ENCODE results near the gene PIGM. TPM values are rescaled to one million over a fixed set of nuclear protein-coding genes. Genes with fewer than 3 reads are reported as not detected.

Gene PIGM
- total and polyA plus RNA-seq, 2 of the 13 experiments (the other 11 are each of a cell fraction or from before 2014, with no cell fraction given) = 3.4 to 4.6 TPM

DNA sequence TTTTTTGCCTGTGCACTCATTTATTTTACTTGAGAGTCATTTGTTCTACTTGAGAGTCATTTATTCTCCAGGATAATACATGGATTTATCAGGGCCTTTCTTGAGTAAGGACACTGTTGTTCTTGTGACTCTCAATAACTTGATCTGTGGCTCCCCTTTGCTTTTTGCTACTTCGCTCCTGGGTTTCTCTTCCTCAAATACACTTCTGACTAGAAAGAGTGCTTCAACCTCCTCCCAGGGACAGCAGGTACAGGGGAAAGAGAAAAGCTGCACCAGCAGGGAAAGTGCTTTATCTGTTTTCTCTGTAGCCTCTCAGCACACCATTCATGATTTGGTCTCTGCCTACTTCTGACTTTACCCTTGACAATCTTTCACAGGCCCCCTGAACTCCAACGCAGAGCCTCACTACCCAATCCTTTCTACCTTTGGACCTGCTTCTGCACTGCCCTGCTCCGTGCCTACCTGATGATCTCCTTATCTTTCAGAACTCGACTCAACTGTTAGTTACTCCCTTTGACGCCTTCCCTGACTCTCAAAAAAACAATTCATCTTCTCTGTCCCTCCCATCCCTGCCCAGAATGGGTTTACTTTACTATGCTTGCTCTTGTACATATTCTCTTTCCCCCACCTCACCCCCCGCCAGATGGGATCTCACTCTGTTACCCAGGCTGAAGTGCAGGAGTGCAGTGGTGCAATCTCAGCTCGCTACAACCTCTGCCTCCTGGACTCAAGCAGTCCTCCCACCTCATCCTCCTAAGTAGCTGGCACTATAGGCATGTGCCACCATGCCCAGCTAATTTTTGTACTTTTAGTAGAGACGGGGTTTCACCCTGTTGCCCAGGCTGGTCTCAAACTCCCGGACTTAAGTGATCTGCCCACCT lies 15.6 kb upstream of the PIGM start:
- no TSS peak for BruUV-seq (replicated peaks)
- no peaks in the 10 kb centered on the region for H3K79me2 ChIP-seq (ENCODE audit: insufficient read depth, low read length)
- peak overlapping the region in 2 of 3 experiments; percentile 24 to 53; a peak in 4 of 6 replicates for H3K4me3 ChIP-seq (replicated peaks in 1 of 3; ENCODE audit: insufficient read depth in 1 of 3, low read depth in 2 of 3, low read length in 3 of 3)
- in situ Hi-C loops (cut with HindIII; ENCODE audit: extremely low pct_ligation_motif_present, low pct_unique_long_range_greater_than_20kb) = loop anchor here (5.0 kb wide), 1 partner anchor 35 kb away; the partner anchor contains the start of gene KCNJ9
- no peaks in the 10 kb centered on the region for H3K27me3 ChIP-seq (ENCODE audit: control insufficient read depth in 1 of 2, insufficient read depth in 2 of 2, low read length in 2 of 2)
- H3K4me2 ChIP-seq (ENCODE audit: low read depth, low read length) = peak overlapping the region; percentile 78
- peak overlapping the region; percentile 64 for H3K27ac ChIP-seq (ENCODE audit: extremely low read length, insufficient read depth, low read length)
- 24% methylated on average over 9 of the region's 9 CpGs for WGBS (ENCODE audit: low lambda C conversion rate)
- CTCF ChIA-PET (ENCODE audit: low intra/inter-chr PET ratio, low total read pairs) = interaction anchor here (2.0 to 4.4 kb wide), 3 partner anchors 32 to 38 kb away, joined by 7 to 29 read pairs (median 11); no protein-coding TSS in a partner anchor
- H3K36me3 ChIP-seq (replicated peaks in 1 of 2; ENCODE audit: control insufficient read depth in 1 of 2, insufficient read depth in 2 of 2, low read length in 2 of 2) = peaks cover 0 to under 1% of the 10 kb centered on the region in 2 experiments; a peak in 1 of 5 replicates
- peak; percentile 69 for ATAC-seq
- H4K20me1 ChIP-seq (ENCODE audit: insufficient read depth, low read length) = no peaks in the 10 kb centered on the region
- peak overlapping the region; percentile 37 for H2AFZ ChIP-seq (ENCODE audit: low read length)
- peaks cover 87% of the 10 kb centered on the region for H3K4me1 ChIP-seq (ENCODE audit: insufficient read depth, low read length)
- peak; percentile 72 for FAIRE-seq
- POLR2A ChIA-PET = interaction anchor here (1.0 to 2.2 kb wide), 8 partner anchors 15 to 215 kb away, joined by 5 to 14 read pairs (median 8); partner anchors contain the start of genes DCAF8, IGSF8, KCNJ10 and PIGM
- intact Hi-C loops (cut with micrococcal nuclease; ENCODE audit: unreplicated experiment) = no loop called here
- peak overlapping the region; percentile 48 for H3K9ac ChIP-seq (ENCODE audit: insufficient read depth, low read depth, low read length)
- DNase-seq (ENCODE audit: low spot score) = peak; percentile 61
- H3K9me3 ChIP-seq (ENCODE audit: low read length) = no peaks in the 10 kb centered on the region
- TF ChIP-seq ETV5 (CRISPR knock-in tag; IDR thresholded peaks at IDR 0.05; ENCODE audit: borderline replicate concordance) (no peak), NR2F1 (CRISPR knock-in tag; IDR thresholded peaks at IDR 0.05) (no peak), SIX1 (CRISPR knock-in tag; IDR thresholded peaks at IDR 0.05; ENCODE audit: borderline replicate concordance) (no peak), RAD51 (IDR thresholded peaks at IDR 0.05; ENCODE audit: borderline replicate concordance) (no peak), SMAD9 (CRISPR knock-in tag; IDR thresholded peaks at IDR 0.05) (no peak), NR2F2 (IDR thresholded peaks at IDR 0.05; ENCODE audit: borderline replicate concordance, low read depth) (no peak), FOXK1 (CRISPR knock-in tag; IDR thresholded peaks at IDR 0.05; ENCODE audit: borderline replicate concordance, low read depth) (no peak), NAIF1 (CRISPR knock-in tag; IDR thresholded peaks at IDR 0.05; ENCODE audit: borderline replicate concordance) (peak; percentile 57; the same call in 1 of the 2 replicates), PITX1 (CRISPR knock-in tag; IDR thresholded peaks at IDR 0.05) (no peak), HOXA3 (CRISPR knock-in tag; IDR thresholded peaks at IDR 0.05) (peak; percentile 26; the same call in 1 of the 2 replicates)
- TF ChIP-seq, protein P1, sequence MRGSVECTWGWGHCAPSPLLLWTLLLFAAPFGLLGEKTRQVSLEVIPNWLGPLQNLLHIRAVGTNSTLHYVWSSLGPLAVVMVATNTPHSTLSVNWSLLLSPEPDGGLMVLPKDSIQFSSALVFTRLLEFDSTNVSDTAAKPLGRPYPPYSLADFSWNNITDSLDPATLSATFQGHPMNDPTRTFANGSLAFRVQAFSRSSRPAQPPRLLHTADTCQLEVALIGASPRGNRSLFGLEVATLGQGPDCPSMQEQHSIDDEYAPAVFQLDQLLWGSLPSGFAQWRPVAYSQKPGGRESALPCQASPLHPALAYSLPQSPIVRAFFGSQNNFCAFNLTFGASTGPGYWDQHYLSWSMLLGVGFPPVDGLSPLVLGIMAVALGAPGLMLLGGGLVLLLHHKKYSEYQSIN (CRISPR knock-in tag; IDR thresholded peaks at IDR 0.05; ENCODE audit: borderline replicate concordance) = no peak
- TF ChIP-seq, protein P2, sequence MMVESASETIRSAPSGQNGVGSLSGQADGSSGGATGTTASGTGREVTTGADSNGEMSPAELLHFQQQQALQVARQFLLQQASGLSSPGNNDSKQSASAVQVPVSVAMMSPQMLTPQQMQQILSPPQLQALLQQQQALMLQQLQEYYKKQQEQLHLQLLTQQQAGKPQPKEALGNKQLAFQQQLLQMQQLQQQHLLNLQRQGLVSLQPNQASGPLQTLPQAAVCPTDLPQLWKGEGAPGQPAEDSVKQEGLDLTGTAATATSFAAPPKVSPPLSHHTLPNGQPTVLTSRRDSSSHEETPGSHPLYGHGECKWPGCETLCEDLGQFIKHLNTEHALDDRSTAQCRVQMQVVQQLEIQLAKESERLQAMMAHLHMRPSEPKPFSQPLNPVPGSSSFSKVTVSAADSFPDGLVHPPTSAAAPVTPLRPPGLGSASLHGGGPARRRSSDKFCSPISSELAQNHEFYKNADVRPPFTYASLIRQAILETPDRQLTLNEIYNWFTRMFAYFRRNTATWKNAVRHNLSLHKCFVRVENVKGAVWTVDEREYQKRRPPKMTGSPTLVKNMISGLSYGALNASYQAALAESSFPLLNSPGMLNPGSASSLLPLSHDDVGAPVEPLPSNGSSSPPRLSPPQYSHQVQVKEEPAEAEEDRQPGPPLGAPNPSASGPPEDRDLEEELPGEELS (CRISPR knock-in tag; IDR thresholded peaks at IDR 0.05) = 0 out of 2 replicates have a peak, but pooled peaks have one; percentile 48
- TF ChIP-seq, protein P3, sequence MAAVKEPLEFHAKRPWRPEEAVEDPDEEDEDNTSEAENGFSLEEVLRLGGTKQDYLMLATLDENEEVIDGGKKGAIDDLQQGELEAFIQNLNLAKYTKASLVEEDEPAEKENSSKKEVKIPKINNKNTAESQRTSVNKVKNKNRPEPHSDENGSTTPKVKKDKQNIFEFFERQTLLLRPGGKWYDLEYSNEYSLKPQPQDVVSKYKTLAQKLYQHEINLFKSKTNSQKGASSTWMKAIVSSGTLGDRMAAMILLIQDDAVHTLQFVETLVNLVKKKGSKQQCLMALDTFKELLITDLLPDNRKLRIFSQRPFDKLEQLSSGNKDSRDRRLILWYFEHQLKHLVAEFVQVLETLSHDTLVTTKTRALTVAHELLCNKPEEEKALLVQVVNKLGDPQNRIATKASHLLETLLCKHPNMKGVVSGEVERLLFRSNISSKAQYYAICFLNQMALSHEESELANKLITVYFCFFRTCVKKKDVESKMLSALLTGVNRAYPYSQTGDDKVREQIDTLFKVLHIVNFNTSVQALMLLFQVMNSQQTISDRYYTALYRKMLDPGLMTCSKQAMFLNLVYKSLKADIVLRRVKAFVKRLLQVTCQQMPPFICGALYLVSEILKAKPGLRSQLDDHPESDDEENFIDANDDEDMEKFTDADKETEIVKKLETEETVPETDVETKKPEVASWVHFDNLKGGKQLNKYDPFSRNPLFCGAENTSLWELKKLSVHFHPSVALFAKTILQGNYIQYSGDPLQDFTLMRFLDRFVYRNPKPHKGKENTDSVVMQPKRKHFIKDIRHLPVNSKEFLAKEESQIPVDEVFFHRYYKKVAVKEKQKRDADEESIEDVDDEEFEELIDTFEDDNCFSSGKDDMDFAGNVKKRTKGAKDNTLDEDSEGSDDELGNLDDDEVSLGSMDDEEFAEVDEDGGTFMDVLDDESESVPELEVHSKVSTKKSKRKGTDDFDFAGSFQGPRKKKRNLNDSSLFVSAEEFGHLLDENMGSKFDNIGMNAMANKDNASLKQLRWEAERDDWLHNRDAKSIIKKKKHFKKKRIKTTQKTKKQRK (IDR thresholded peaks at IDR 0.05; ENCODE audit: low read length) = no peak
- TF ChIP-seq, protein P4, sequence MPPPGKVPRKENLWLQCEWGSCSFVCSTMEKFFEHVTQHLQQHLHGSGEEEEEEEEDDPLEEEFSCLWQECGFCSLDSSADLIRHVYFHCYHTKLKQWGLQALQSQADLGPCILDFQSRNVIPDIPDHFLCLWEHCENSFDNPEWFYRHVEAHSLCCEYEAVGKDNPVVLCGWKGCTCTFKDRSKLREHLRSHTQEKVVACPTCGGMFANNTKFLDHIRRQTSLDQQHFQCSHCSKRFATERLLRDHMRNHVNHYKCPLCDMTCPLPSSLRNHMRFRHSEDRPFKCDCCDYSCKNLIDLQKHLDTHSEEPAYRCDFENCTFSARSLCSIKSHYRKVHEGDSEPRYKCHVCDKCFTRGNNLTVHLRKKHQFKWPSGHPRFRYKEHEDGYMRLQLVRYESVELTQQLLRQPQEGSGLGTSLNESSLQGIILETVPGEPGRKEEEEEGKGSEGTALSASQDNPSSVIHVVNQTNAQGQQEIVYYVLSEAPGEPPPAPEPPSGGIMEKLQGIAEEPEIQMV (CRISPR knock-in tag; IDR thresholded peaks at IDR 0.05; ENCODE audit: low read depth) = no peak
